SK-N-SH treated with all-trans-retinoic acid at 6 μM for 48 hours (cell line): ENCODE results near the gene CNTNAP2.

ENCODE experiments used
- ATAC-seq: fragments of 200-7000 bp; cut with Tn5 transposase; 3 replicates; pipeline ENCODE4 v1.9.1; 2020; ENCODE audit warnings: mild to moderate bottlenecking, moderate library complexity
- ARNTL ChIP-seq: fragments of 450-650 bp; formaldehyde crosslinking; IDR thresholded peaks from 2 replicates; pipeline ENCODE4 v1.5.0; 2020; ENCODE audit warnings: low read depth, mild to moderate bottlenecking, moderate library complexity, borderline replicate concordance
- BACH2 ChIP-seq: fragments of 250-450 bp; sonication (Bioruptor Pico); IDR thresholded peaks from 2 replicates; pipeline ENCODE4 v1.9.0; 2021; ENCODE audit warnings: mild to moderate bottlenecking, borderline replicate concordance
- CREB5 ChIP-seq: fragments of 250-450 bp; sonication (Bioruptor Pico); IDR thresholded peaks from 2 replicates; pipeline ENCODE4 v1.5.1; 2020; ENCODE audit warnings: low read depth, mild to moderate bottlenecking, moderate library complexity
- CSDC2 ChIP-seq: fragments of 250-450 bp; sonication (Bioruptor Pico); IDR thresholded peaks from 2 replicates; pipeline ENCODE4 v1.5.0; 2020; ENCODE audit warnings: mild to moderate bottlenecking, moderate library complexity
- CSRNP3 ChIP-seq: fragments of 250-450 bp; sonication (Bioruptor Pico); IDR thresholded peaks from 2 replicates; pipeline ENCODE4 v1.5.1; 2021; ENCODE audit warnings: mild to moderate bottlenecking, moderate library complexity
- ESRRG ChIP-seq: fragments of 250-450 bp; sonication (Bioruptor Pico); IDR thresholded peaks from 2 replicates; pipeline ENCODE4 v1.6.1; 2021; ENCODE audit warnings: mild to moderate bottlenecking
- GLIS3 ChIP-seq: fragments of 250-450 bp; sonication (Bioruptor Pico); IDR thresholded peaks from 2 replicates; pipeline ENCODE4 v1.5.0; 2020; ENCODE audit warnings: mild to moderate bottlenecking, moderate library complexity
- ISL1 ChIP-seq: fragments of 250-450 bp; sonication (Bioruptor Pico); IDR thresholded peaks from 2 replicates; pipeline ENCODE4 v2.1.2; 2022; ENCODE audit warnings: mild to moderate bottlenecking, moderate library complexity
- OSR1 ChIP-seq: fragments of 250-450 bp; sonication (Bioruptor Pico); IDR thresholded peaks from 2 replicates; pipeline ENCODE4 v1.8.0; 2022; ENCODE audit warnings: moderate library complexity, mild to moderate bottlenecking, inconsistent platforms
- PATZ1 ChIP-seq: fragments of 250-450 bp; sonication (Bioruptor Pico); IDR thresholded peaks from 2 replicates; pipeline ENCODE4 v1.8.0; 2020; ENCODE audit warnings: mild to moderate bottlenecking, moderate library complexity, borderline replicate concordance
- POU6F1 ChIP-seq: fragments of 250-450 bp; sonication (Bioruptor Pico); IDR thresholded peaks from 2 replicates; pipeline ENCODE4 v1.8.0; 2021; ENCODE audit warnings: low read depth, mild to moderate bottlenecking, moderate library complexity, borderline replicate concordance
- PPARA ChIP-seq: fragments of 250-450 bp; sonication (Bioruptor Pico); IDR thresholded peaks from 2 replicates; pipeline ENCODE4 v1.5.0; 2020; ENCODE audit warnings: mild to moderate bottlenecking, borderline replicate concordance
- RARB ChIP-seq: fragments of 250-450 bp; sonication (Bioruptor Pico); IDR thresholded peaks from 2 replicates; pipeline ENCODE4 v1.8.0; 2021; ENCODE audit warnings: mild to moderate bottlenecking, moderate library complexity
- SNAI2 ChIP-seq: fragments of 250-450 bp; sonication (Bioruptor Pico); IDR thresholded peaks from 2 replicates; pipeline ENCODE4 v1.5.0; 2020; ENCODE audit warnings: mild to moderate bottlenecking, moderate library complexity
- TCF4 ChIP-seq: fragments of 250-450 bp; sonication (Bioruptor Pico); IDR thresholded peaks from 2 replicates; pipeline ENCODE4 v1.8.0; 2021; ENCODE audit warnings: mild to moderate bottlenecking, moderate library complexity, borderline replicate concordance
- TOX ChIP-seq: fragments of 250-450 bp; sonication (Bioruptor Pico); IDR thresholded peaks from 2 replicates; pipeline ENCODE4 v1.8.0; 2021; ENCODE audit warnings: mild to moderate bottlenecking, moderate library complexity, borderline replicate concordance
- TSHZ2 ChIP-seq: fragments of 250-450 bp; sonication (Bioruptor Pico); IDR thresholded peaks from 2 replicates; pipeline ENCODE4 v1.5.0; 2020; ENCODE audit warnings: mild to moderate bottlenecking, moderate library complexity
- ZC3H10 ChIP-seq: fragments of 250-450 bp; sonication (Bioruptor Pico); IDR thresholded peaks from 2 replicates; pipeline ENCODE4 v1.5.1; 2021; ENCODE audit warnings: mild to moderate bottlenecking, moderate library complexity
- ZFP3 ChIP-seq: fragments of 250-450 bp; sonication (Bioruptor Pico); IDR thresholded peaks from 2 replicates; pipeline ENCODE4 v1.5.0; 2020; ENCODE audit warnings: mild to moderate bottlenecking, moderate library complexity
- ZFP30 ChIP-seq: fragments of 450-650 bp; formaldehyde crosslinking; IDR thresholded peaks from 2 replicates; pipeline ENCODE4 v1.5.0; 2022; ENCODE audit warnings: mild to moderate bottlenecking, moderate library complexity
- ZNF565 ChIP-seq: fragments of 450-650 bp; formaldehyde crosslinking; conservative IDR thresholded peaks from 2 replicates; pipeline ENCODE4 v1.5.0; 2020; ENCODE audit warnings: low read depth, mild to moderate bottlenecking, moderate library complexity
- ZNF70 ChIP-seq: fragments of 450-650 bp; formaldehyde crosslinking; IDR thresholded peaks from 2 replicates; pipeline ENCODE4 v1.5.0; 2020; ENCODE audit warnings: mild to moderate bottlenecking, moderate library complexity
- ZNF8 ChIP-seq: fragments of 450-650 bp; formaldehyde crosslinking; IDR thresholded peaks from 2 replicates; pipeline ENCODE4 v1.5.0; 2020; ENCODE audit warnings: mild to moderate bottlenecking, moderate library complexity

Gene CNTNAP2

DNA sequence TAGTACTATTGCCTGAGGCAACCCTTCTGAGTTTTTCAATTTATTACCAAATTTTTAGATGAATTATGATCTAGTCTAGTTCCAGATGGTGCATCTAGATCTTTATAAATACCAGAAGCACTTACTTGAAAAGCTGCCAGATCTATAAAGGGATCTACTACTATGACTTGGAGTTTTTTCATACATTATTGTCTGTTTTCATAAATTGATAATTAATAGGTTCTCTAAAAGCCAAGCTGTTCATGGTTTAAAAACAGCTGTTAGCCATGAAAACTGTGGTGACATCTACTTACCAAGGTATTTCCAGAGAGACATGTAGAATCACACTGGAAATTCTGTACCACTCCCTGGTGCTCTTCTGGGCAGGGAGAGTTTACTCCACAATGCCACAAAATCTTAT lies 1687.4 kb downstream of the CNTNAP2 start:
- peak; percentile 72 for ATAC-seq
- TF ChIP-seq PATZ1 (0 out of 2 replicates have a peak, but pooled peaks have one; percentile 11), ZFP30 (CRISPR knock-in tag) (no peak), TSHZ2 (CRISPR knock-in tag) (peak; percentile 95), RARB (no peak), CREB5 (CRISPR knock-in tag) (peak; percentile 74), GLIS3 (CRISPR knock-in tag) (no peak; the same call in 1 of the 2 replicates), ZNF565 (no peak), SNAI2 (CRISPR knock-in tag) (peak; percentile 90), BACH2 (CRISPR knock-in tag) (peak; percentile 35; the same call in 1 of the 2 replicates), OSR1 (CRISPR knock-in tag) (no peak), ESRRG (CRISPR knock-in tag) (no peak), ZNF8 (CRISPR knock-in tag) (peak; percentile 69), POU6F1 (peak; percentile 35; the same call in 1 of the 2 replicates), ZFP3 (0 out of 2 replicates have a peak, but pooled peaks have one; percentile 32), TCF4 (CRISPR knock-in tag) (peak; percentile 100), ISL1 (peak; percentile 96), ZNF70 (CRISPR knock-in tag) (0 out of 2 replicates have a peak, but pooled peaks have one; percentile 3), CSDC2 (no peak), PPARA (CRISPR knock-in tag) (no peak), ZC3H10 (no peak), CSRNP3 (CRISPR knock-in tag) (peak; percentile 95), TOX (CRISPR knock-in tag) (peak; percentile 33; the same call in 1 of the 2 replicates), ARNTL (no peak)

- no peak for ATAC-seq
- TF ChIP-seq PATZ1 (no peak), ZC3H10 (no peak), ZNF565 (no peak), SNAI2 (CRISPR knock-in tag) (no peak), RARB (no peak), ZNF70 (CRISPR knock-in tag) (no peak), POU6F1 (no peak), BACH2 (CRISPR knock-in tag) (no peak), TCF4 (CRISPR knock-in tag) (no peak), ZFP3 (no peak), GLIS3 (CRISPR knock-in tag) (no peak), TSHZ2 (CRISPR knock-in tag) (no peak)
Observed at GRCh38 chr7:147805996-147806576, 1689.5 kb downstream of the CNTNAP2 start.
